Stomach smooth muscle (tissue), 2 donors: Measurements from ENCODE around the gene SNRNP25.

Experiments used
- H3K27ac ChIP-seq: one replicate; pipeline ENCODE4 v1.7.0; 2013; ENCODE audit warnings: mild to moderate bottlenecking, low read length, inconsistent platforms
- H3K27me3 ChIP-seq, 2 donors: one replicate each; pipeline ENCODE4 v1.7.0; 2013; ENCODE audit warnings: low read length in 2 of 2; ENCODE audit not compliant: insufficient read depth in 2 of 2, control insufficient read depth in 1 of 2
- H3K36me3 ChIP-seq, 2 donors: one replicate each; pipeline ENCODE4 v1.7.0; 2013; ENCODE audit warnings: low read length in 2 of 2; ENCODE audit not compliant: control insufficient read depth in 2 of 2, insufficient read depth in 2 of 2
- H3K4me1 ChIP-seq: one replicate; pipeline ENCODE4 v1.7.0; 2013; ENCODE audit warnings: low read length; ENCODE audit not compliant: control insufficient read depth, insufficient read depth
- H3K4me3 ChIP-seq, 2 donors: one replicate each; pipeline ENCODE4 v1.7.0; 2013; ENCODE audit warnings: low read length in 2 of 2
- H3K9ac ChIP-seq, 2 donors: one replicate each; pipeline ENCODE4 v1.7.0; 2013; ENCODE audit warnings: low read length in 2 of 2, mild to moderate bottlenecking in 1 of 2
- H3K9me3 ChIP-seq, 2 donors: one replicate each; pipeline ENCODE4 v1.7.0; 2013; ENCODE audit warnings: low read length in 2 of 2; ENCODE audit not compliant: control insufficient read depth in 2 of 2
- donor health status: healthy.
- donor health status: Pancreatic carcinoma.

SNRNP25 gene

DNA sequence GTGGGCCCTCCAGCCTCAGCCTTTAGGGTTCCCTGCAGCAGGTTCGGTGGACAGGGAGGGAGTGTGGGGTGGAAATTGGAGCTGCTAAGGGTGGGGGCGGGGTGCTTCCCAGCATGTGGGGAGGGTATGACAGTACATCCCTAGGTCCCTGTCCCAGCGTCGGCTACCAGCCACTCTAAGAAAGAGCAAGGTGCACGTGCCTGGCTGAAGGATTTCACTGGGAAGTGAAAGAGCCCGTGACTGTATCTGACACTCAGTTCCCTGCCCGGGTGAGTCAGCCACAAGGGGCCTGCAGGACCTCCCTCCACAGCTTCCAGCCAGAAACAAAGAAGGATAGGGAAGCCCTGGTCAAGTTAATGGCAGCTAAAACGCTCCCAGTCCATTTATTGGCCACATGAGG lies 4.1 kb downstream of the SNRNP25 start:
- Histone ChIP-seq H3K27me3 (no peaks in the 10 kb centered on the region), H3K4me1 (peaks cover 15% of the 10 kb centered on the region), H3K4me3 (no peak overlapping the region), H3K27ac (no peak overlapping the region), H3K9ac (no peak overlapping the region), H3K9me3 (no peaks in the 10 kb centered on the region), H3K36me3 (peaks cover 33 to 57% of the 10 kb centered on the region in 2 donors)

DNA sequence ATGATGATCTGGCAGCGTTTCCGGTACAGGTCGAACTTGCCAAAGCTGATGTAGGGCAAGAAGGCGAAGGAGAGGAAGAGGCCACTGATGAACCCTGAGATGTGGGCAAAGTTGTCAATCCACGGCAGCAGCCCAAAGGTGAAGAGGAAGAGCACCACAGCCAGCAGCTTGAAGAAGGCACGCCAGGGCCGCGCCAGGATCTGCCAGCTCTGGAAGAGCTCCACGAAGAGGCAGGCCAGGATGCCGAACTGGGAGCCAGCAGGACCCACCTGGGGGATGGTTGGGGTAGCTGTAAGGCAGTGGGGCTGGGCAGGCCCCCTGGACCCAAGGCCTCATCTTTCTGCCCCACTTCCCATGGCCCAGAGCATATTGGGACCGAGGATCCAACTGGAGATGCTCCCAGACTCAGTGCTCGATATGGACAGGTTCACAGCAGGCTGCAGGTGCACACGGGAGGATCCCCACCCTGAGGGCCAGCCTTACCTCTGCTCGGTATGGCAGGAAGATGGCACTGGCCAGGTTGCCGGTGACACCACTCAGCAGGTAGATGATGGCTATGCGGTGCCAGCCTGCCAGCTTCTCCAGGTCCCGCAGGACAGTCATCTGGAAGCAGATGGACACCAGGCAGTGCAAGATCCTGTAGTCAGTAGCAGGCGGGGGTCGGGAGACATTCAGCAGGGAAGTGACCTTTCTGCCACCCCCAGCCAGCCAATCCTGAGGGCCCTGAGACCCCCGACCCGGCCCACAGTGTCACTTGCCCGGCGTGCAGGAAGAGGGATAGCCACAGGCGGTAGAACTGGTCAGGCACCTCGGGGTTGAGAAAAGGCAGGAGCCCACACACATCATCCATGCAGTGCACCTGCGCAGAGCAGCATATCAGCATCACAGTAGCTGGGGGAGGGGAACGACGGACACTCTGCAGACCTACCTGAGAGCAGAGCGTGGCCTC lies 5.1 kb downstream of the SNRNP25 start:
- Histone ChIP-seq H3K27ac (no peak overlapping the region), H3K36me3 (peaks cover 33 to 65% of the 10 kb centered on the region in 2 donors), H3K4me3 (no peak overlapping the region), H3K4me1 (peaks cover 8% of the 10 kb centered on the region), H3K27me3 (no peaks in the 10 kb centered on the region), H3K9ac (no peak overlapping the region), H3K9me3 (no peaks in the 10 kb centered on the region)

DNA sequence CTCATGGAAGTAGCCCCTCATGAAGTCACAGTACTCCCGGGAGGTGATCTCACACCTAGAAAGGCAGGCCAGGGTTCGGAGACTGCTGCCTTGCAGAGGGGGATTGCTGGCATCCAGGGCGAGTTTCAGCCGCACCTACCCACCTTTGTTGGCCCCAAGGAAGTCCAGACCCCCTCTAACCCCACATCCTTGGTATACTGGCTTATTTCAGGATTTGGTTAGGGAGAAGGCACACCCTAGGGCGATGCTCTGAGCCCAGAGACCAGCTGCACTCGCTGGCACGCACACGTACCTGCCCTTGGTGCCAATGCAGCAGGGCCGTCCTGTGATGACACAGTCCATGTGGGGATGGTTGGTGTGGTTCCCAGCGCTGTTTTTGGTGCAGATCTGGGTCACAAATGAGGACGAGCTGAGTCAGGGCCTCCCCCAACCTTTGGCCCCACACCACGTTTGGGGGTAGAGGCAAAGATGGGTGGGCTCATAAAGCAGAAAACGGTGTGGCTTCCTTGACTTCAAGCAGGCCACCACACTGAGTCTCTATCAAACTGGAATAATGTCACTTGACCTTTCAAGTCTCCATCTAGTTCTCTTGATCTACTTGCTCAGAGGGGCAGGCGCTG lies 5.9 kb downstream of the SNRNP25 start:
- no peak overlapping the region for H3K9ac ChIP-seq
- no peak overlapping the region for H3K4me3 ChIP-seq
- no peaks in the 10 kb centered on the region for H3K27me3 ChIP-seq
- peaks cover 2% of the 10 kb centered on the region for H3K4me1 ChIP-seq
- H3K27ac ChIP-seq = no peak overlapping the region
- H3K9me3 ChIP-seq = no peaks in the 10 kb centered on the region
- H3K36me3 ChIP-seq = peaks cover 39 to 72% of the 10 kb centered on the region in 2 donors

DNA sequence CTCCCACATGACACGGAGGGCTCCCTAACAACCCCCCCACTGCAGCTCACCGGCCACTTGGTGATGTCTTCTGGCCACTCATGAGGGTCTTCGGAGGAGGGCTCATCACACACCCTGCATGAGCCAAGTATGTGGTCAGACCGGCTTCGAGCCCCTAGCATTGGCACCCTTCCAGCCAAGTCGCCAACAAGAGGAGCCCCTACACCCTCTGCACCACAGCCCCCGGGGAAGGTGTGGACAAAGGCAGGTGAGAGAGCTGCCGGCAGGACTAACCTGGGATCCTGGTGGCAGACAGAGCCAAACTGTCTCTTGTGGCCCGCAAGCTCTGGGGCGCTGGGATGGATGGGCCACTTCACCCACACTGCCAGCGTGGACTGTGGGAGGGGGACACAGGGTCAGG lies 6.5 kb downstream of the SNRNP25 start:
- H3K27ac ChIP-seq = no peak overlapping the region
- H3K36me3 ChIP-seq = peaks cover 40 to 72% of the 10 kb centered on the region in 2 donors
- H3K9ac ChIP-seq = no peak overlapping the region
- peaks cover 2% of the 10 kb centered on the region for H3K4me1 ChIP-seq
- H3K4me3 ChIP-seq = no peak overlapping the region
- H3K27me3 ChIP-seq = no peaks in the 10 kb centered on the region
- H3K9me3 ChIP-seq = no peaks in the 10 kb centered on the region

DNA sequence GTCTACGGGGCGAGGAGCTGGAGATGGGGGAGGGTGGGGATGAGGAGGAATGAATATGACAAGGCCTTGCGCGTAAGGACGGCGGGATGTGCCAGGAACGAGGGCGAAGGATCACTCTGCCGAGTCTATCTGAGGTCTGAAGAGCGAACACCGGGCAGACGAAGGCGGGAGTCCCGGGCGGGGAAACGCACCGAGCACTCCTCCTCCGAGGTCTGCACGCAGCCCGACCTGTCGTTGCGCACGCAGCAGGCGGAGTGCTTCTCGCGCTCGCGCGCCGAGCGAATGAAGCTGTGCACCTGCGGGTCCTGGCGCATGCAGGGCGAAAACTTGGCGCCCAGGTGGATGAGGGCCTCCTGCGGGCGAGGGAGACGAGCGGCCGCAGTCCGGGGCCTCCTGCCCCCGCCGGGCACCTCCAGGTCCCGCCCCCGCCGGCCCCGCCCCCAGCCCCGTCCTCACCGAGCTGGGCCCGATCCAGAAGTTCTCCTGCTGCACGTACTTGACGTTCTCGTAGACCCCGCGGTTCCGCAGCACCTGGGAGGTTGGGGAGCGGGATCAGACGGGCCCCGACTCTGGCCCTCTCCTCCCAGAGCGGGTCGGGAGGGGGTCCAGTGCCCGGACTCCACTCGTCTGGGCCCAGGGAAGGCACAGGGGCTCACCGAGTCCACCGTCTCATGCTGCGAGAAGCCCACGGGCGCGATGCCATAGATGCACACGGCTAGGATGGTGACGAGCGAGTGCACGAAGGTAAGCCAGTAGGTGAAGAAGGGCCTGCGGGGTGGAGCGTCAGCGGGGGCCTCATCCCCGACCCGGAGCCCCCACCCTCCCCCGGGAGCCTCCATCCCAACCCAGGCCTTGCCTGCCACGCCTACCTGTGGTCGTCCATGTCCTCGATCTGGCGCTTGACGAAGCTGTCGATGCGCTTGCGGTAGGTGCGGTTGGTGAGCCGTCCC lies 7.6 kb downstream of the SNRNP25 start:
- Histone ChIP-seq H3K9ac (no peak overlapping the region), H3K36me3 (peaks cover 38 to 63% of the 10 kb centered on the region in 2 donors), H3K4me3 (no peak overlapping the region), H3K9me3 (no peaks in the 10 kb centered on the region), H3K4me1 (peaks cover 11% of the 10 kb centered on the region), H3K27me3 (no peaks in the 10 kb centered on the region), H3K27ac (no peak overlapping the region)

DNA sequence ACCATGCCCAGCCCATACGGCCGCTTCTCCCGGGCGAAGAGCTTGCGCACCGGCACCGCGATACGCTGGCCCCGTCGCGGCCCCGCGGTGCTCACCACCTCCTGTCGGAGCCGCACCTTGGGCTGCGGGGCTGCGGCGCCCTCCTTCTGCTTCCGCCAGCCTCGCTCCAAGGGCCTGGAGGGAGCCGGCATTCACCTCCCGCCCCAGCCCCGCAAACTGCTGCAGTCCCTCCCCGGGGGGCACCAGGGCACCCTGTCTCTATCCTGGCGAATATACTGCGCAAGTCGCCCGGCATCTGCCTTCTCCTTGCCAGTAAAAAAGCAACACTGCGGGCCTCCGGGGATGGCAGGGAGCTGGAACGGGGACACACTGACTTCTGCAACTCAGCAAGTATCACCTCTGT lies 8.3 kb downstream of the SNRNP25 start:
- no peak overlapping the region for H3K27ac ChIP-seq
- peaks cover 18% of the 10 kb centered on the region for H3K4me1 ChIP-seq
- no peak overlapping the region for H3K9ac ChIP-seq
- H3K9me3 ChIP-seq = no peaks in the 10 kb centered on the region
- no peaks in the 10 kb centered on the region for H3K27me3 ChIP-seq
- H3K36me3 ChIP-seq = peaks cover 34 to 57% of the 10 kb centered on the region in 2 donors
- H3K4me3 ChIP-seq = no peak overlapping the region

DNA sequence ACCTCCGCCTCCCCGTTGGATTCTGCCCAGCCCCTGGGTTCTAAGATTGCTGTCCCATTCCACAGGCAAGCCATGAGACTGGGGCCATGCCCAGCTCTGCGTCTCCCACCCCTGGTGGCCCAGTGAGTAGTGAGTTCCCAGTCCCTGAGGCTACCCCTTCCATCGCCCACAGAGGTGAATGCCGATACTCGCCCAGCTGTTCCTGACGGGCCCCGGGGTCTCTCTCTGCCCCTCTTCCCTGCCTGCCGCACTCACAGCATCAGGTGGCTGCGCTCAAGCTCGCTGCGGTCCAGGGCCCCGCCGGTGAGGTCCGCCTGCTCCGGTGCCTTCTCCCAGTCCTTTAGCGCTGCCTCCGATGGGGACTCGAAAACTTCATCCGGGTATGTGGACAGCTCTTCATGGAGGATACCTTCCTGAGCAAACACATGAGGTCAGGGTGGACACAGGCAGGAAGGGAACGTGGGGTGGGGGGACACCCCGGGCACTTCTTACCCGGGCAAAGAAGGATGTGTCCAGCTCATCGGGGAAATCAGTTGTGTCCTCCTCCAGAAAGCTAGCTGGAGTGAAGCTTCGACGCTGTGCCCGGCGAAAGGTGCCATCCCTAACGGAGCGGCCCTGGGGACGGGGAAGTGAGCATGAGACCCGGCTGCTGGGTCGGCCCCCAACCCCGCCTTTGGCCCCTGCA lies 8.8 kb downstream of the SNRNP25 start:
- Histone ChIP-seq H3K9ac (no peak overlapping the region), H3K4me3 (no peak overlapping the region), H3K36me3 (peaks cover 29 to 51% of the 10 kb centered on the region in 2 donors), H3K27me3 (no peaks in the 10 kb centered on the region), H3K27ac (no peak overlapping the region), H3K9me3 (no peaks in the 10 kb centered on the region), H3K4me1 (peaks cover 21% of the 10 kb centered on the region)

DNA sequence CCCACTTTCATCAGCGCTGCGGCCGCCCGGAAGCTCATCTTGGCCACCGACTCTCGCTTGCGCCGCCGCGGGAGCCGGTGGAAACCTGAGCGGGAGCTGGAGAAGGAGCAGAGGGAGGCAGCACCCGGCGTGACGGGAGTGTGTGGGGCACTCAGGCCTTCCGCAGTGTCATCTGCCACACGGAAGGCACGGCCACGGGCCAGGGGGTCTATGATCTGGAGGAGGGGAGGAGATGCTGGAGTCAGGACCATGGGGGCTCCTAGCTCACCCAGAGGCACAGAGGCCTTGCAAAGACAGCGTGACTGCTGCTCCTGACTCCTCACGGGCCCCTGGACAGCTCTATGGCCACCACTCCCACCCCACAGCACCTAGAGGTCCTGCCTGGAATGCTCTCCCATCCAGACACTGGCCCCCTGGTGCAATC lies 9.4 kb downstream of the SNRNP25 start:
- no peaks in the 10 kb centered on the region for H3K9me3 ChIP-seq
- peaks cover 28 to 47% of the 10 kb centered on the region in 2 donors for H3K36me3 ChIP-seq
- H3K4me3 ChIP-seq = no peak overlapping the region
- no peaks in the 10 kb centered on the region for H3K27me3 ChIP-seq
- no peak overlapping the region for H3K27ac ChIP-seq
- no peak overlapping the region for H3K9ac ChIP-seq
- H3K4me1 ChIP-seq = peaks cover 21% of the 10 kb centered on the region

DNA sequence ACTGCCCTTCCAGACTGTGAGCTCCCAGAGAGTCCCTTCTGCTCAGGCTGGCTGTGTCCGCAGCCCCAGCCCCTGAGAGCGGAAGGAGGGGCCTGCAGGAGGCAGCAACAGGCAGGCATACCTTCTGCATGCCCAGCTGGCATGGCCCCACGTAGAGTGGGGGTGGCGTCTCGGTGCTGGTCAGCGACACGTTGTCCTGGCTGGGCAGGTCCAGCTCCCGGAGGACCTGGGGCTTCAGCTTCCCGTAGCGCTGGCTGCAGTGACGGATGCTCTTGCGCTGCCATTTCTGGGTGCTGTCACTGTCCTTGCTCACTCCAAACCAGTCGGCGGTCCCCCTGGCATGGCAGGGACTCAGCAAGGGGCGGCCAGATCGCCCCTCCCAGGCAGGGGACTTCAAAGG lies 9.8 kb downstream of the SNRNP25 start:
- no peak overlapping the region for H3K27ac ChIP-seq
- H3K4me1 ChIP-seq = peaks cover 24% of the 10 kb centered on the region
- no peak overlapping the region for H3K9ac ChIP-seq
- no peaks in the 10 kb centered on the region for H3K9me3 ChIP-seq
- no peak overlapping the region for H3K4me3 ChIP-seq
- no peaks in the 10 kb centered on the region for H3K27me3 ChIP-seq
- H3K36me3 ChIP-seq = peaks cover 26 to 44% of the 10 kb centered on the region in 2 donors
